ENCODE data around the gene NRXN2. TPM values are rescaled to one million over a fixed set of nuclear protein-coding genes. Genes with fewer than 3 reads are reported as not detected.

The NRXN2 gene
- total and polyA plus RNA-seq, 3 donors from 2014 or later, result 32.6 to 46.8 (median 40.1) TPM

DNA sequence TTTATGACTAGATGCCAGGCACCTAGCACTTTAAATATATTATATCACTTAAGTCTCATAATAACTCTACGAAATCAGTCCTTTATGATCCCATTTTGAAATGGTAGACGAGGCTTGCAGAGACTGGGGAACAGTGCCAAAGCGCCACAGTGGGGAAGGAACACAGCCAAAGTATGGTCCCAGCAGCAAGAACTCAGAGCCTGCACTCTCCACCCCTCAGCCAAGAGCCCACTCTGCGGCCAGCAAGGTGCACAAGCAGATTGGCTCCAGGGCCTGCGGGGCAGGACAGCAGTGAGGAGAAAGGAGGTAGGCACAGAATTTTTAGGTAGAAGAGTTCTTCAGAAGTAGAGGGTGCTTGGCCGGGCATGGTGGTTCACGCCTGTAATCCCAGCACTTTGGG is 61.4 kb downstream of the NRXN2 start:
- no peaks in the 10 kb centered on the region for H3K27me3 ChIP-seq
- no peak overlapping the region for H3K4me3 ChIP-seq
- no peak overlapping the region for H3K27ac ChIP-seq
- TF ChIP-seq POLR2A (IDR thresholded peaks at IDR 0.05), result no peak
- TF ChIP-seq, protein P1, sequence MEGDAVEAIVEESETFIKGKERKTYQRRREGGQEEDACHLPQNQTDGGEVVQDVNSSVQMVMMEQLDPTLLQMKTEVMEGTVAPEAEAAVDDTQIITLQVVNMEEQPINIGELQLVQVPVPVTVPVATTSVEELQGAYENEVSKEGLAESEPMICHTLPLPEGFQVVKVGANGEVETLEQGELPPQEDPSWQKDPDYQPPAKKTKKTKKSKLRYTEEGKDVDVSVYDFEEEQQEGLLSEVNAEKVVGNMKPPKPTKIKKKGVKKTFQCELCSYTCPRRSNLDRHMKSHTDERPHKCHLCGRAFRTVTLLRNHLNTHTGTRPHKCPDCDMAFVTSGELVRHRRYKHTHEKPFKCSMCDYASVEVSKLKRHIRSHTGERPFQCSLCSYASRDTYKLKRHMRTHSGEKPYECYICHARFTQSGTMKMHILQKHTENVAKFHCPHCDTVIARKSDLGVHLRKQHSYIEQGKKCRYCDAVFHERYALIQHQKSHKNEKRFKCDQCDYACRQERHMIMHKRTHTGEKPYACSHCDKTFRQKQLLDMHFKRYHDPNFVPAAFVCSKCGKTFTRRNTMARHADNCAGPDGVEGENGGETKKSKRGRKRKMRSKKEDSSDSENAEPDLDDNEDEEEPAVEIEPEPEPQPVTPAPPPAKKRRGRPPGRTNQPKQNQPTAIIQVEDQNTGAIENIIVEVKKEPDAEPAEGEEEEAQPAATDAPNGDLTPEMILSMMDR (IDR thresholded peaks at IDR 0.05), result no peak
- DNase-seq, result no peak
- H3K9me3 ChIP-seq, result no peaks in the 10 kb centered on the region
- H3K4me1 ChIP-seq, result peaks cover 8% of the 10 kb centered on the region
- no peaks in the 10 kb centered on the region for H3K36me3 ChIP-seq (ENCODE audit: low read depth, missing control alignments)
- 77 to 78% methylated on average over 7 of the region's 7 CpGs for WGBS, 2 donors
- intact Hi-C loops (cut with DNase I; ENCODE audit: low total_unique reads), result no loop called here

DNA sequence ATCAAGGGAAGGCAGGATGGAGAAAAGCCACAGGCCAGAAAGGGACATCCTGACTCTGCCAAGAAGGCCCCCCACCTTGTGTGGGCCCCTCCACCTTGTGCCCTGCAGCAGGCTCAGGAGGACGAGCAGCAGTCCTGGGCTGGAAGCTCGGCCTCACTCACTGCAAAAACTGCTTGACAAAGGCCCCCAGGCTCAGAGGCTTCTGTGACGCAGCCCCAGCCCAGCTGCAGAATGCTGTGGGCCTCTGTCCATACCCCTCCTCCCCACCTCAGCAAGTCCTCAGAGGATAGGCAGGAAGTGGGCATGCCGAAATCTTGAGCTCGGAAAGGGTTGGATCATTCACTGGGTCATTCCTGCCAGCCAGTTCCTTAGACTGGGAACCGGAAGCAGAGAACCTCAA is 61.9 kb downstream of the NRXN2 start:
- TF ChIP-seq, protein P1 (IDR thresholded peaks at IDR 0.05), result no peak
- TF ChIP-seq POLR2A (IDR thresholded peaks at IDR 0.05), result no peak
- Histone ChIP-seq H3K36me3 (ENCODE audit: low read depth, missing control alignments) (no peaks in the 10 kb centered on the region), H3K4me3 (peak overlapping the region in 1 of 2 donors; percentile 20), H3K27me3 (no peaks in the 10 kb centered on the region), H3K27ac (no peak overlapping the region), H3K4me1 (peaks cover 8% of the 10 kb centered on the region), H3K9me3 (no peaks in the 10 kb centered on the region)
- 20 to 55% methylated on average over 4 to 6 of the region's 6 CpGs for WGBS, 2 donors
- no peak for DNase-seq
- intact Hi-C loops (cut with DNase I; ENCODE audit: low total_unique reads), result no loop called here

DNA sequence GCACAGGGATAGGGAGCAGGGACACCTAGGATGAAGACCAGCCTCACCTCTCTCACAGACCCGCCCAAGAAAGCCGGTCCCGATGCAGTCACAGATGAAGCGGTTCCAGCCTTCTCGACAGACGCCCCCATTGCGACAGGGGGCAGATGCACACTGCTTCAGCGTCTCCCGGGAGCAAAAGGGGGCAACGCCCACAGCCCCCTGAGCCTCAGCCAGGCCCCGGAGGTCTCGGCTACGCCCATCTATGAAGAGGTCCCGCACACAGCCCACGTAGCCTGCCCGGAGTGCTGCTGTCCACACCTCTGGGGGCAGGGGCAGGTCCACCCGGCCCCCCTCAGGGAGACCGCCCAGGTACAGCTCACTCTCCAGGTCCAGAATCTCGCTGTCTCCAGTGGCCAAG is 62.3 kb downstream of the NRXN2 start:
- Histone ChIP-seq H3K27me3 (no peaks in the 10 kb centered on the region), H3K27ac (no peak overlapping the region), H3K9me3 (no peaks in the 10 kb centered on the region), H3K4me3 (peak overlapping the region in 1 of 2 donors; percentile 20), H3K4me1 (peaks cover 8% of the 10 kb centered on the region), H3K36me3 (ENCODE audit: low read depth, missing control alignments) (no peaks in the 10 kb centered on the region)
- intact Hi-C loops (cut with DNase I; ENCODE audit: low total_unique reads), result no loop called here
- no peak for DNase-seq
- no peak for TF ChIP-seq POLR2A (IDR thresholded peaks at IDR 0.05)
- TF ChIP-seq, protein P1 (IDR thresholded peaks at IDR 0.05), result no peak
- 53 to 62% methylated on average over 4 to 19 of the region's 19 CpGs for WGBS, 2 donors

DNA sequence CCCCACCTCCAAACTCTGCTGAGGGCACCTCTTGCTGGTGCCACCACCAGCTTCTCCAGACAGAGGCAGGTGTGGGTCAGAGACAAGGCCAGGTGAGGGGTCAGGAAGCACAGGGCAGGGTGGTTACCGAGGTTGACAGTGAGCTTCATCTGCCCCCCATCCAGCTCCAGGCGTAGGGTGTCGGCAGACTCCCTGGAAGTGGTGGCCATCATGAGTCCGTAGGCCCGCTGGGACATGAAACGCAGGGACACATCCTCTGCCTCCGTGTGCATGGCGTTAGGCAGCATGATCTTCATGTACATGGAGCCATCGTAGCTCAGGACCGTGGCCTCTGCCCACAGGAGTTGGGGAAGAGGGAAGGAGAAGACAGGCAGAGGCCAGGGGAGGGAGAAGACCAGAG is 62.8 kb downstream of the NRXN2 start:
- 86 to 91% methylated on average over 10 of the region's 10 CpGs for WGBS, 2 donors
- Histone ChIP-seq H3K27ac (no peak overlapping the region), H3K27me3 (no peaks in the 10 kb centered on the region), H3K4me1 (peaks cover 8% of the 10 kb centered on the region), H3K36me3 (ENCODE audit: low read depth, missing control alignments) (no peaks in the 10 kb centered on the region), H3K9me3 (no peaks in the 10 kb centered on the region), H3K4me3 (no peak overlapping the region)
- intact Hi-C loops (cut with DNase I; ENCODE audit: low total_unique reads), result no loop called here
- TF ChIP-seq POLR2A (IDR thresholded peaks at IDR 0.05), result no peak
- TF ChIP-seq, protein P1 (IDR thresholded peaks at IDR 0.05), result no peak
- no peak for DNase-seq

DNA sequence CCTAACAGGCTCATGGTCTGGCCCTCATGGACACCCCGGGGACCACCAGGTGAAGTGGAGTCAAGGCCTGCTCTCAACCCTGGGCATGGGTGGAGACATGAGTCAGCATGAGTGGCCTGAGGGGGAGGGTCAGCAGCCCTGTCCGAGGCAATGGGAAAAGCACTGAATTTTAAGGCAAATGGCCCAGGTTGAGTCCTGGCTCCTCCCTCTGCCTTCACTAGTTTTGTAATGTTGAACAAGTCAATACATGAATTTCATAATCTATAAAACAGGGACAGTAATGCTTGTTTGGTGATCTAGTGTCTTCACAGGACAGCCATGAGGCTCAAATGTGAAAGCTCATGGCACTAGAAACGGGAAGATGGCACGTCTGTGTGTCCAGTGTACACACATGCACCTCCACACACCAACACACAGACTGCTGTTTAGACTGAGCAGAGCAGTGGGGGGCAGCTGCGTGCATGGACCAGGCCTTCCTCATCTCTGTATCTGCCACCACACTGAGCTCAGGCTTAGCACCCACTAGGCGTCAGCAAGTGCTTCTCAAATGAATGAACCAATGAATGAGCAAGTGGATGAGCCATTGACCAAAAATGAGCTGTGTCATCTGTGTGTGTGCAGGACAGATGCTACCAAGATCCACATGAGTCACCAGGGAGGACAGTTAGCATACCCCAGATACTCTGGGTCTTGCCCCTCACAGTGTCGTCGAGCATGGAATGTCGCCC is 63.4 kb downstream of the NRXN2 start:
- no peaks in the 10 kb centered on the region for H3K36me3 ChIP-seq (ENCODE audit: low read depth, missing control alignments)
- 81 to 88% methylated on average over 9 of the region's 9 CpGs for WGBS, 2 donors
- H3K27me3 ChIP-seq, result no peaks in the 10 kb centered on the region
- intact Hi-C loops (cut with DNase I; ENCODE audit: low total_unique reads), result no loop called here
- H3K4me1 ChIP-seq, result peaks cover 8% of the 10 kb centered on the region
- no peak for TF ChIP-seq POLR2A (IDR thresholded peaks at IDR 0.05)
- TF ChIP-seq, protein P1 (IDR thresholded peaks at IDR 0.05), result no peak
- no peaks in the 10 kb centered on the region for H3K9me3 ChIP-seq
- DNase-seq, result no peak
- H3K4me3 ChIP-seq, result no peak overlapping the region
- no peak overlapping the region for H3K27ac ChIP-seq
